B cell (primary cell): Measurements from ENCODE around the gene RBPJ. TPM values are rescaled to one million over a fixed set of nuclear protein-coding genes. Genes with fewer than 3 reads are reported as not detected.

ENCODE experiments used
- ATAC-seq: fragments of 200-7000 bp; cut with Tn5 transposase; one replicate; pipeline ENCODE4 v1.10.0; 2021; ENCODE audit warnings: low read depth, mild to moderate bottlenecking, moderate number of reproducible peaks, moderate library complexity
- CTCF ChIA-PET: fragments of 350-600 bp; sonication (Branson Sonifier 250); formaldehyde crosslinking; loops from one replicate; lab custom pipeline; 2021; ENCODE audit warnings: antibody characterized with exemption, inconsistent platforms; lab: Charles Lee
- POLR2A ChIA-PET: fragments of 350-600 bp; sonication (Branson Sonifier 250); formaldehyde crosslinking; loops from one replicate; lab custom pipeline; 2021; ENCODE audit warnings: antibody characterized with exemption; lab: Charles Lee
- DNase-seq: peaks from one replicate; pipeline ENCODE4 v3.0.0; 2013
- H2AFZ ChIP-seq: 2 replicates; pipeline ENCODE4 v1.6.1; 2012; ENCODE audit warnings: mild to moderate bottlenecking, low read depth, low read length; ENCODE audit not compliant: insufficient read depth, poor library complexity, severe bottlenecking
- H3K27ac ChIP-seq, 2 donors: 1 replicate in 1 of 2; 2 replicates in 1 of 2; pipeline ENCODE4 v1.5.1; 2012 to 2013; ENCODE audit warnings: low read length in 2 of 2, mild to moderate bottlenecking in 2 of 2, moderate library complexity in 1 of 2
- H3K27me3 ChIP-seq, 4 experiments: fragments of 200-600 bp in 1 of 4; sonication (generic) in 1 of 4; replicated peaks in 1 of 4; 1 replicate in 2 of 4; 2 replicates in 2 of 4; pipeline versions ENCODE4 v1.6.1 to v1.7.0; 2013 to 2016; ENCODE audit warnings: low read length in 3 of 4, mild to moderate bottlenecking in 2 of 4, mixed read lengths in 1 of 4, moderate library complexity in 1 of 4; ENCODE audit not compliant: insufficient read depth in 4 of 4, control insufficient read depth in 3 of 4; ENCODE audit errors: control extremely low read depth in 1 of 4
- H3K36me3 ChIP-seq, 2 experiments: replicated peaks in 1 of 2; 1 replicate in 1 of 2; 2 replicates in 1 of 2; pipeline versions ENCODE4 v1.6.1 to v1.7.1; 2013; ENCODE audit warnings: low read length in 1 of 2; ENCODE audit not compliant: insufficient read depth in 2 of 2, control insufficient read depth in 1 of 2; ENCODE audit errors: control extremely low read depth in 1 of 2, extremely low read depth in 1 of 2
- H3K4me1 ChIP-seq, 2 donors: fragments of 200-600 bp in 1 of 2; sonication (generic) in 1 of 2; 1 replicate in 1 of 2; 2 replicates in 1 of 2; pipeline versions ENCODE4 v1.5.1 to v1.6.1; 2013 to 2017; ENCODE audit warnings: low read length in 2 of 2; ENCODE audit not compliant: control insufficient read depth in 2 of 2, insufficient read depth in 2 of 2
- H3K4me2 ChIP-seq: replicated peaks from 2 replicates; pipeline ENCODE3; 2012; ENCODE audit warnings: mild to moderate bottlenecking, low read depth, low read length; ENCODE audit not compliant: poor library complexity, severe bottlenecking
- H3K4me3 ChIP-seq, 5 experiments: fragments of 200-600 bp in 1 of 5; sonication (generic) in 1 of 5; 1 replicate in 3 of 5; 2 replicates in 2 of 5; pipeline versions ENCODE4 v1.5.1 to v1.7.0; 2011 to 2016; ENCODE audit warnings: low read length in 4 of 5, mild to moderate bottlenecking in 4 of 5, low read depth in 2 of 5, control low read depth in 1 of 5, moderate library complexity in 1 of 5; ENCODE audit not compliant: insufficient read depth in 1 of 5; ENCODE audit errors: control extremely low read depth in 1 of 5, extremely low read depth in 1 of 5
- H3K79me2 ChIP-seq: fragments of 200-600 bp; sonication (generic); one replicate; pipeline ENCODE4 v1.6.0; 2016; ENCODE audit warnings: low read length; ENCODE audit not compliant: control insufficient read depth, insufficient read depth
- H3K9ac ChIP-seq: fragments of 200-600 bp; sonication (generic); 2 replicates; pipeline ENCODE4 v1.6.1; 2017; ENCODE audit warnings: mild to moderate bottlenecking, low read length, moderate library complexity
- H3K9me3 ChIP-seq, 3 donors: one replicate each; pipeline versions ENCODE4 v1.6.1 to v1.7.1; 2013; ENCODE audit warnings: low read length in 2 of 3; ENCODE audit not compliant: control insufficient read depth in 2 of 3, insufficient read depth in 1 of 3; ENCODE audit errors: control extremely low read depth in 1 of 3
- H4K20me1 ChIP-seq: 2 replicates; pipeline ENCODE4 v1.6.0; 2012; ENCODE audit warnings: mild to moderate bottlenecking, low read length; ENCODE audit not compliant: insufficient read depth, control insufficient read depth, poor library complexity, severe bottlenecking
- H3K27ac Mint-ChIP-seq: one replicate; pipeline ENCODE4 v1.8.0; 2021; ENCODE audit warnings: mixed read lengths
- H3K27me3 Mint-ChIP-seq: one replicate; pipeline ENCODE4 v1.8.0; 2021; ENCODE audit warnings: mixed read lengths
- H3K4me1 Mint-ChIP-seq: one replicate; pipeline ENCODE4 v1.8.0; 2021; ENCODE audit warnings: mixed read lengths
- H3K4me3 Mint-ChIP-seq: one replicate; pipeline ENCODE4 v1.8.0; 2021; ENCODE audit warnings: mixed read lengths
- H3K9me3 Mint-ChIP-seq: one replicate; pipeline ENCODE4 v1.8.0; 2022; ENCODE audit warnings: mixed read lengths; ENCODE audit not compliant: insufficient read depth
- CTCF ChIP-seq: fragments of 200-600 bp; IDR thresholded peaks from one replicate; pipeline ENCODE4 v1.8.0; 2022; ENCODE audit warnings: antibody characterized with exemption, mild to moderate bottlenecking
- EZH2 ChIP-seq: IDR thresholded peaks from 2 replicates; pipeline ENCODE4 v1.6.1; 2012; ENCODE audit warnings: borderline replicate concordance, low read depth, mild to moderate bottlenecking, moderate library complexity, low read length; ENCODE audit not compliant: insufficient read depth, poor library complexity, severe bottlenecking
- WGBS: methylation state at CpG from one replicate; pipeline ENCODE4 v1.1.5; 2013; ENCODE audit warnings: missing lambda C conversion rate; ENCODE audit not compliant: insufficient coverage; 5-methylcytosine and 5-hydroxymethylcytosine counted together
- intact Hi-C: fragments of 100-400 bp; cut with micrococcal nuclease; formaldehyde crosslinking; loops from one replicate; pipeline ENCODE4 v1.10.0; 2022
- polyA plus RNA-seq: library from polyadenylated mRNA; depleted of rRNA; stranded (reverse); fragments of >200 nt; gene quantifications from 2 replicates; pipeline ENCODE4 v1.2.3, GENCODE V29; 2012
- total RNA-seq, 2 donors: library from RNA; stranded (reverse); fragments of 120-200 nt in 1 of 2; gene quantifications; 1 replicate in 1 of 2; 2 replicates in 1 of 2; pipeline versions ENCODE4 v1.2.3 to v1.2.4, GENCODE V29; 2013 to 2022

Gene RBPJ
- total and polyA plus RNA-seq, 2 donors (not counting 1 experiment from before 2014, with no cell fraction given), result 10.6 to 50.1 TPM

DNA sequence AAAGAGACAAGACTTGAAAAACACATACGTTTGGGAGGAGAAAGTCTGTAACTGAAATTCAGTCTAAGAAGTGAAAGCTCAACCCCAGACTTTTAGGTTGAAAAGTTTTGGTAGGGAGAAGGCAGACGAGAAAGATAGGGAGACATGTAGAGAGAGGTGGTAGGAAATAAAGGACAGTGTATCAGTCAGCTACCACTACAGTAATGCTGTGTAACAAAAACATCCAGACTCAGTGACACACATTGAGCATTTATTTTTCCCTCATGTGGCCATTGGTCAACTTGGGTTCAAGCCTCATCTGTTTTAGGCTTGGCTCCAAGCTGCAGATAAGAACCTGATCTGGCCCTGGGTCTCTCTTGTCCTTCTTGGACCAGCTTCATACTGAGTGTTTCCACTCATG, 142.6 kb downstream of the RBPJ start:
- no peaks in the 10 kb centered on the region for H3K79me2 ChIP-seq
- no peaks in the 10 kb centered on the region for H3K36me3 ChIP-seq
- TF ChIP-seq CTCF, result no peak
- TF ChIP-seq EZH2, result no peak
- H3K4me1 Mint-ChIP-seq, result peaks cover 4% of the 10 kb centered on the region
- no peak overlapping the region for H3K9ac ChIP-seq
- H3K27ac ChIP-seq, result no peak overlapping the region
- CTCF ChIA-PET, result interaction anchor here (9.7 kb wide), 1 partner anchor 544 kb away, joined by 125 read pairs; no protein-coding TSS in a partner anchor
- no peak overlapping the region for H3K4me3 Mint-ChIP-seq
- H3K9me3 Mint-ChIP-seq, result no peaks in the 10 kb centered on the region
- no peaks in the 10 kb centered on the region for H4K20me1 ChIP-seq
- intact Hi-C loops, result no loop called here
- no peak overlapping the region for H2AFZ ChIP-seq
- no peaks in the 10 kb centered on the region for H3K9me3 ChIP-seq
- no peak overlapping the region for H3K4me2 ChIP-seq
- H3K27ac Mint-ChIP-seq, result no peak overlapping the region
- H3K4me1 ChIP-seq, result peaks cover 0 to 4% of the 10 kb centered on the region in 2 donors
- ATAC-seq, result no peak
- no peak overlapping the region for H3K4me3 ChIP-seq
- no peak for DNase-seq
- no CpG with 5 or more reads among the region's 2 CpGs for WGBS
- peaks cover 9% of the 10 kb centered on the region for H3K27me3 Mint-ChIP-seq
- peaks cover 0 to 7% (median 0%) of the 10 kb centered on the region in 4 experiments for H3K27me3 ChIP-seq
- POLR2A ChIA-PET, result no interaction called here

DNA sequence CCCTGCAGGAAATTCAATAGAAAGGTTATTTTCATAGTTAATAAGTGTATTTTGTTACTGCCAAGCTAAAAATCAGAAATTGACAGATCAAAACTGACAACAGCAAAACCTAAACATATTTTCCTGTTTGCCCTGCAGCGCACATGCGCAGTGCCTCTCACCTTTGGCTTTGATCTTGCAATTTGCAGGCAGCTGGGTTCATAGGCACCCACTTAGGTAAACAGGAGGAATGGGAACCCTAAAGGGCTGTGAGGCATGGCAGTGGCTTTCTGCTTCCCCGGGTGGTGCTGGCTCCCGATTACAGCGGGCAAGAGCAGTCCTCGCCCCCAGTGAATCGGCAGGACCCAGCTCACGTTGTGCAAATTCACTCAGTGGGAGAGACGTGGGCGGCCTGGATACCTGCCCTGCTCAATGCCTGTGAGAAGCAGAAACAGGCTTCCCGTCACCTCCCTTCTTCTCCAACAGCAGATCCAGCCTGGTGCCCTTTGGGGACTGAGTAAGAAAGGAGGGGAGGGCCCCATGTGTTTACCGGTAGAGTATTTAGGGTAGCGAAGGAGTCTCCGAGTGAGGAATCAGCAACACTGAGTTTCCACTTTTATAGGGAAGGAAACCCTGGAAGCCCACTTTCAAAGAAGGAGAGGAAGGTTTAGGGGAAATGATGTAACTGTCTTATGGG, 143.7 kb downstream of the RBPJ start:
- Histone ChIP-seq H3K4me2 (no peak overlapping the region), H3K27ac (no peak overlapping the region), H3K36me3 (no peaks in the 10 kb centered on the region), H3K79me2 (no peaks in the 10 kb centered on the region), H3K9ac (no peak overlapping the region), H3K4me3 (no peak overlapping the region), H3K27me3 (peaks cover 0 to 7% (median 0%) of the 10 kb centered on the region in 4 experiments), H4K20me1 (no peaks in the 10 kb centered on the region), H3K4me1 (no peaks in the 10 kb centered on the region), H3K9me3 (peaks cover 0 to 3% (median 0%) of the 10 kb centered on the region in 3 donors), H2AFZ (no peak overlapping the region)
- TF ChIP-seq CTCF (no peak), EZH2 (no peak)
- Mint-ChIP-seq H3K27ac (no peak overlapping the region), H3K4me3 (no peak overlapping the region), H3K4me1 (no peaks in the 10 kb centered on the region), H3K9me3 (no peaks in the 10 kb centered on the region), H3K27me3 (peaks cover 9% of the 10 kb centered on the region)
- ChIA-PET CTCF (interaction anchor here (9.7 kb wide), 1 partner anchor 543 kb away, joined by 125 read pairs; no protein-coding TSS in a partner anchor), POLR2A (no interaction called here)
- no peak for ATAC-seq
- intact Hi-C loops, result no loop called here
- no peak for DNase-seq
- 95% methylated on average over 10 of the region's 14 CpGs for WGBS
